PC-3 (cell line): ENCODE data around the gene ZFPL1. TPM values are rescaled to one million over a fixed set of nuclear protein-coding genes. Genes with fewer than 3 reads are reported as not detected.

Source experiments
- ATAC-seq: fragments of 200-7000 bp; cut with Tn5 transposase; 2 replicates; pipeline ENCODE4 v1.9.1; 2020; ENCODE audit warnings: mild to moderate bottlenecking, moderate library complexity
- Bru-seq: library from RNA; stranded (reverse); fragments of 400-500 nt; gene quantifications from one replicate; lab custom pipeline; 2021; lab: Mats Ljungman, UMichigan
- BruChase-seq, 2 experiments: library from RNA; stranded (reverse); fragments of 400-500 nt; gene quantifications; one replicate each; lab custom pipeline; 2021; lab: Mats Ljungman, UMichigan
- BruUV-seq: library from RNA; stranded (reverse); fragments of 400-500 nt; replicated peaks from 2 replicates; lab custom pipeline; 2021; lab: Mats Ljungman, UMichigan
- CTCF ChIA-PET: fragments of 300-600 bp; sonication (Branson Sonifier 250); formaldehyde crosslinking; loops from one replicate; lab custom pipeline; 2022; ENCODE audit warnings: antibody characterized with exemption; lab: Charles Lee
- POLR2A ChIA-PET: fragments of 300-600 bp; sonication (Branson Sonifier 250); formaldehyde crosslinking; loops from one replicate; lab custom pipeline; 2022; ENCODE audit warnings: antibody characterized with exemption; ENCODE audit not compliant: unreplicated experiment; lab: Charles Lee
- DNase-seq: peaks from one replicate; pipeline ENCODE4 v3.0.0-alpha.2; 2015
- H2AFZ ChIP-seq: fragments of 300-600 bp; sonication (generic); 2 replicates; pipeline ENCODE4 v1.6.0; 2016; ENCODE audit warnings: antibody characterized with exemption, low read length
- H3F3A ChIP-seq: fragments of 300-600 bp; sonication (generic); one replicate; pipeline ENCODE4 v1.6.0; 2017; ENCODE audit warnings: antibody characterized with exemption, low read length, control low read depth, mild to moderate bottlenecking; ENCODE audit not compliant: unreplicated experiment
- H3K27ac ChIP-seq: fragments of 300-600 bp; sonication (generic); 2 replicates; pipeline ENCODE4 v1.5.1; 2016; ENCODE audit warnings: mild to moderate bottlenecking, low read length
- H3K27me3 ChIP-seq: fragments of 300-600 bp; sonication (generic); 2 replicates; pipeline ENCODE4 v1.6.1; 2016; ENCODE audit warnings: low read length, mixed read lengths
- H3K36me3 ChIP-seq: fragments of 300-600 bp; sonication (generic); 2 replicates; pipeline ENCODE4 v1.6.1; 2016; ENCODE audit warnings: low read depth, mixed run types, low read length, mixed read lengths
- H3K4me1 ChIP-seq: fragments of 300-600 bp; sonication (generic); 2 replicates; pipeline ENCODE4 v1.5.1; 2016; ENCODE audit warnings: low read length; ENCODE audit not compliant: insufficient read depth
- H3K4me2 ChIP-seq: fragments of 300-600 bp; sonication (generic); 2 replicates; pipeline ENCODE4 v1.6.0; 2016; ENCODE audit warnings: low read length
- H3K4me3 ChIP-seq: fragments of 300-600 bp; sonication (generic); 2 replicates; pipeline ENCODE4 v1.5.1; 2016; ENCODE audit warnings: mild to moderate bottlenecking, low read length, mixed read lengths
- H3K79me2 ChIP-seq: fragments of 300-600 bp; sonication (generic); 2 replicates; pipeline ENCODE4 v1.6.1; 2017; ENCODE audit warnings: low read length, mixed read lengths
- H3K9ac ChIP-seq: fragments of 300-600 bp; sonication (generic); 2 replicates; pipeline ENCODE4 v1.6.0; 2016; ENCODE audit warnings: mild to moderate bottlenecking, low read length
- H3K9me2 ChIP-seq: fragments of 300-600 bp; sonication (generic); replicated peaks from 2 replicates; pipeline ENCODE4 v1.6.1; 2016; ENCODE audit warnings: mixed run types, low read length, mixed read lengths
- H3K9me3 ChIP-seq: fragments of 300-600 bp; sonication (generic); 2 replicates; pipeline ENCODE4 v1.6.1; 2016; ENCODE audit warnings: low read length, mixed read lengths
- H4K20me1 ChIP-seq: fragments of 300-600 bp; sonication (generic); 2 replicates; pipeline ENCODE4 v1.6.1; 2016; ENCODE audit warnings: low read length, mixed read lengths
- CTCF ChIP-seq: fragments of 300-600 bp; sonication (generic); conservative IDR thresholded peaks from 2 replicates; pipeline ENCODE4 v1.5.1; 2017; ENCODE audit warnings: antibody characterized with exemption, low read depth, mild to moderate bottlenecking, low read length
- EZH2 ChIP-seq: fragments of 300-600 bp; sonication (generic); IDR thresholded peaks from one replicate; pipeline ENCODE4 v1.6.1; 2017; ENCODE audit warnings: antibody characterized with exemption, mild to moderate bottlenecking, low read length; ENCODE audit not compliant: unreplicated experiment
- EZH2phosphoT487 ChIP-seq: fragments of 300-600 bp; sonication (generic); IDR thresholded peaks from 2 replicates; pipeline ENCODE4 v1.6.1; 2018; ENCODE audit warnings: mild to moderate bottlenecking, antibody characterized with exemption, low read length, borderline replicate concordance
- intact Hi-C: fragments of 100-400 bp; cut with micrococcal nuclease; formaldehyde crosslinking; loops from 2 replicates; pipeline ENCODE4 v1.9.0; 2023
- long read RNA-seq: library from polyadenylated mRNA; unstranded; transcript quantifications from one replicate; pipeline ENCODE4 v2.0.0, GENCODE V29; 2021; ENCODE audit not compliant: unreplicated experiment
- total RNA-seq: library from RNA; depleted of rRNA; stranded (reverse); fragments of >200 nt; gene quantifications from 2 replicates; pipeline ENCODE4 v1.2.3, GENCODE V29; 2014; rRNA removed

ZFPL1 gene
- total RNA-seq (98.7 and 103 TPM in 2 replicates), Bru-seq, nascent RNA (percentile 94 among the genes with signal in this experiment), BruChase-seq, experiment 1, labeled RNA remaining after a 6-hour chase (percentile 94 among the genes with signal in this experiment), BruChase-seq, experiment 2, labeled RNA remaining after a 2-hour chase (percentile 95 among the genes with signal in this experiment)
- long read RNA-seq, transcript ZFPL1-201 (8 exons, 1,371 nt), result major isoform, 72 of 140 reads
- long read RNA-seq, partial matches to known transcripts, result 51 of 140 reads
- long read RNA-seq, other reads (novel, unspliced or antisense), result 16 of 140 reads

GRCh38 chr11:65083834-65084597 lies at the start of gene ZFPL1, which contains the start of gene CDCA5:
ZFPL1 (plus strand) TSS chr11:65084222; CDS start chr11:65084699, 477 bp downstream.
CDCA5 (minus strand) TSS chr11:65084040; CDS start chr11:65083978, 62 bp downstream.
- Histone ChIP-seq H3K36me3 (peaks cover 35% of the 10 kb centered on the region), H3K27me3 (no peaks in the 10 kb centered on the region), H3K27ac (peak within 1 kb of the TSS; percentile 63), H3K9ac (peak within 1 kb of the TSS; percentile 96), H3K9me3 (no peaks in the 10 kb centered on the region), H2AFZ (peak within 1 kb of the TSS; percentile 82), H3K4me1 (peaks cover 21% of the 10 kb centered on the region), H4K20me1 (no peaks in the 10 kb centered on the region), H3K79me2 (peaks cover 63% of the 10 kb centered on the region), H3K9me2 (no peaks in the 10 kb centered on the region), H3K4me2 (peak within 1 kb of the TSS; percentile 91), H3K4me3 (peak within 1 kb of the TSS; percentile 89), H3F3A (no peaks in the 10 kb centered on the region)
- DNase-seq (peak; percentile 98), ATAC-seq (peak; percentile 92)
- CTCF ChIA-PET, result no interaction called here
- BruUV-seq, result no TSS peak
- POLR2A ChIA-PET, result no interaction called here
- intact Hi-C loops, result loop anchor here (2.0 kb wide), 2 partner anchors 41 to 167 kb away; partner anchors contain the start of gene ATG2A
- TF ChIP-seq EZH2 (no peak), EZH2phosphoT487 (no peak), CTCF (no peak)

GRCh38 chr11:65034423-65034822 lies 49.6 kb upstream of the ZFPL1 start:
- DNase-seq (no peak), ATAC-seq (no peak)
- Histone ChIP-seq H3K9ac (no peak overlapping the region), H3K4me2 (no peak overlapping the region), H3K9me3 (no peaks in the 10 kb centered on the region), H3K4me3 (no peak overlapping the region), H3K36me3 (no peaks in the 10 kb centered on the region; the same call in 1 of the 2 replicates), H3K79me2 (no peaks in the 10 kb centered on the region), H3K27ac (no peak overlapping the region), H3K9me2 (no peaks in the 10 kb centered on the region), H2AFZ (no peak overlapping the region), H3K27me3 (no peaks in the 10 kb centered on the region), H3K4me1 (no peaks in the 10 kb centered on the region), H3F3A (no peaks in the 10 kb centered on the region), H4K20me1 (no peaks in the 10 kb centered on the region)
- intact Hi-C loops, result no loop called here
- TF ChIP-seq EZH2, result no peak
- TF ChIP-seq CTCF, result no peak
- TF ChIP-seq EZH2phosphoT487, result no peak
- ChIA-PET CTCF (no interaction called here), POLR2A (no interaction called here)
- BruUV-seq, result no TSS peak
